Neural cell (in vitro differentiated cells): ENCODE data around the gene TANGO6. TPM values are rescaled to one million over a fixed set of nuclear protein-coding genes. Genes with fewer than 3 reads are reported as not detected.

Experiments
- H2AFZ ChIP-seq: fragments of 200-600, 300-800 bp; sonication (generic), shearing (Covaris generic); 2 replicates; pipeline ENCODE4 v1.6.0; 2014; ENCODE audit warnings: low read depth, mild to moderate bottlenecking, antibody characterized with exemption, low read length, moderate library complexity
- H3F3A ChIP-seq: fragments of 200-600 bp; shearing (Covaris generic); 2 replicates; pipeline ENCODE4 v1.6.1; 2016; ENCODE audit warnings: mild to moderate bottlenecking, moderate library complexity, mixed read lengths, antibody characterized with exemption, low read length; ENCODE audit not compliant: insufficient read depth, poor library complexity, severe bottlenecking
- H3K27ac ChIP-seq: fragments of 200-600, 300-800 bp; sonication (generic), shearing (Covaris generic); 2 replicates; pipeline ENCODE4 v1.5.1; 2014; ENCODE audit warnings: mild to moderate bottlenecking, low read length, moderate library complexity
- H3K27me3 ChIP-seq: fragments of 300-800, 200-600 bp; sonication (generic), shearing (Covaris generic); 2 replicates; pipeline ENCODE4 v1.6.0; 2014; ENCODE audit warnings: mild to moderate bottlenecking, low read depth, low read length, moderate library complexity; ENCODE audit not compliant: insufficient read depth
- H3K36me3 ChIP-seq: fragments of 300-800, 200-600 bp; sonication (generic), shearing (Covaris generic); 2 replicates; pipeline ENCODE4 v1.5.1; 2014; ENCODE audit warnings: mild to moderate bottlenecking, antibody characterized with exemption, low read length, moderate library complexity; ENCODE audit not compliant: insufficient read depth
- H3K4me2 ChIP-seq: fragments of 300-800, 200-600 bp; sonication (generic), shearing (Covaris generic); 2 replicates; pipeline ENCODE4 v1.6.0; 2014; ENCODE audit warnings: mild to moderate bottlenecking, low read length
- H3K4me3 ChIP-seq: fragments of 300-800, 200-600 bp; sonication (generic), shearing (Covaris generic); 2 replicates; pipeline ENCODE4 v1.5.1; 2014; ENCODE audit warnings: mild to moderate bottlenecking, low read length, moderate library complexity
- H3K79me2 ChIP-seq: fragments of 200-600 bp; shearing (Covaris generic); replicated peaks from 2 replicates; pipeline ENCODE4 v1.6.0; 2014; ENCODE audit warnings: mild to moderate bottlenecking, low read length, moderate library complexity; ENCODE audit not compliant: insufficient read depth
- H3K9ac ChIP-seq: fragments of 300-800, 200-600 bp; sonication (generic), shearing (Covaris generic); 2 replicates; pipeline ENCODE4 v1.6.1; 2016; ENCODE audit warnings: mild to moderate bottlenecking, low read length, mixed read lengths
- H3K9me2 ChIP-seq: fragments of 200-600 bp; shearing (Covaris generic); 2 replicates; pipeline ENCODE4 v1.6.1; 2016; ENCODE audit warnings: mild to moderate bottlenecking, low read length, mixed read lengths; ENCODE audit not compliant: insufficient read depth
- H3K9me3 ChIP-seq: fragments of 200-600, 300-800 bp; sonication (generic), shearing (Covaris generic); 2 replicates; pipeline ENCODE4 v1.6.1; 2016; ENCODE audit warnings: mild to moderate bottlenecking, mixed run types, low read length, moderate library complexity, mixed read lengths
- H4K20me1 ChIP-seq: fragments of 200-600 bp; shearing (Covaris generic); 2 replicates; pipeline ENCODE4 v1.6.1; 2016; ENCODE audit warnings: mild to moderate bottlenecking, mixed run types; ENCODE audit not compliant: insufficient read depth
- EP300 ChIP-seq: fragments of 450-650 bp; conservative IDR thresholded peaks from 2 replicates; pipeline ENCODE4 v1.6.1; 2014; ENCODE audit warnings: antibody characterized with exemption, mild to moderate bottlenecking, moderate library complexity; ENCODE audit not compliant: poor library complexity, severe bottlenecking
- EZH2 ChIP-seq: fragments of 200-600, 300-800 bp; shearing (Covaris generic), sonication (generic); IDR thresholded peaks from 2 replicates; pipeline ENCODE4 v1.6.1; 2014; ENCODE audit warnings: antibody characterized with exemption, low read length, borderline replicate concordance, mild to moderate bottlenecking; ENCODE audit not compliant: insufficient read depth, poor library complexity, severe bottlenecking
- MXI1 ChIP-seq: fragments of 450-650 bp; conservative IDR thresholded peaks from 2 replicates; pipeline ENCODE4 v1.6.1; 2014; ENCODE audit warnings: antibody characterized with exemption, mild to moderate bottlenecking; ENCODE audit not compliant: poor library complexity, severe bottlenecking
- POLR2AphosphoS5 ChIP-seq: IDR thresholded peaks from 2 replicates; pipeline ENCODE4 v1.6.1; 2012
- REST ChIP-seq: IDR thresholded peaks from 2 replicates; pipeline ENCODE4 v1.6.1; 2012; ENCODE audit warnings: borderline replicate concordance
- SMC3 ChIP-seq: fragments of 450-650 bp; conservative IDR thresholded peaks from 2 replicates; pipeline ENCODE4 v1.6.1; 2014; ENCODE audit warnings: antibody characterized with exemption, mild to moderate bottlenecking, moderate library complexity; ENCODE audit not compliant: poor library complexity
- TAF1 ChIP-seq: IDR thresholded peaks from 2 replicates; pipeline ENCODE4 v1.6.1; 2012; ENCODE audit warnings: low read depth
- polyA plus RNA-seq: library from polyadenylated mRNA; depleted of rRNA; stranded (reverse); fragments of >200 nt; gene quantifications from 2 replicates; pipeline ENCODE4 v1.2.3, GENCODE V29; 2014

The TANGO6 gene
- polyA plus RNA-seq, 1 donor from 2014 or later = 9.5 TPM

- H3K9ac ChIP-seq = no peak overlapping the region
- H2AFZ ChIP-seq = no peak overlapping the region
- no peaks in the 10 kb centered on the region for H4K20me1 ChIP-seq
- no peak overlapping the region for H3K4me2 ChIP-seq
- no peaks in the 10 kb centered on the region for H3F3A ChIP-seq
- H3K9me2 ChIP-seq = no peaks in the 10 kb centered on the region
- H3K9me3 ChIP-seq = no peaks in the 10 kb centered on the region
- TF ChIP-seq POLR2AphosphoS5 (no peak), MXI1 (no peak), EZH2 (no peak), REST (no peak)
- H3K27ac ChIP-seq = no peak overlapping the region
- no peaks in the 10 kb centered on the region for H3K27me3 ChIP-seq
- peaks cover 23% of the 10 kb centered on the region for H3K79me2 ChIP-seq
- H3K36me3 ChIP-seq = peaks cover 12% of the 10 kb centered on the region
- H3K4me3 ChIP-seq = no peak overlapping the region
Observed at GRCh38 chr16:69114976-69115355, 271.6 kb downstream of the TANGO6 start.

- H4K20me1 ChIP-seq = no peaks in the 10 kb centered on the region
- no peak overlapping the region for H3K9ac ChIP-seq
- H3K27me3 ChIP-seq = no peaks in the 10 kb centered on the region
- H2AFZ ChIP-seq = no peak overlapping the region
- TF ChIP-seq REST (no peak), EP300 (no peak)
- H3K4me3 ChIP-seq = no peak overlapping the region
- H3K9me2 ChIP-seq = no peaks in the 10 kb centered on the region
- no peak overlapping the region for H3K4me2 ChIP-seq
- H3F3A ChIP-seq = no peaks in the 10 kb centered on the region
- peaks cover 19% of the 10 kb centered on the region for H3K79me2 ChIP-seq
- H3K9me3 ChIP-seq = no peaks in the 10 kb centered on the region
- H3K27ac ChIP-seq = no peak overlapping the region
- peaks cover 12% of the 10 kb centered on the region for H3K36me3 ChIP-seq
Observed at GRCh38 chr16:69115361-69115760, 272.0 kb downstream of the TANGO6 start.

- TF ChIP-seq REST (no peak), SMC3 (no peak), POLR2AphosphoS5 (no peak), EP300 (no peak), TAF1 (no peak)
- no peaks in the 10 kb centered on the region for H4K20me1 ChIP-seq
- H3K9me3 ChIP-seq = no peaks in the 10 kb centered on the region
- no peak overlapping the region for H3K4me3 ChIP-seq
- no peaks in the 10 kb centered on the region for H3F3A ChIP-seq
- peaks cover 15% of the 10 kb centered on the region for H3K79me2 ChIP-seq
- no peak overlapping the region for H3K4me2 ChIP-seq
- peaks cover 8% of the 10 kb centered on the region for H3K36me3 ChIP-seq
- no peaks in the 10 kb centered on the region for H3K27me3 ChIP-seq
- H3K9ac ChIP-seq = no peak overlapping the region
- H3K27ac ChIP-seq = no peak overlapping the region
- no peaks in the 10 kb centered on the region for H3K9me2 ChIP-seq
- no peak overlapping the region for H2AFZ ChIP-seq
Observed at GRCh38 chr16:69115837-69116236, 272.5 kb downstream of the TANGO6 start.
